ENCODE data around the gene LRRC9.
"Not testable (repeated sequence)": the region's sequence is repeated elsewhere in the genome, so short reads cannot be mapped to it uniquely, and the experiment has no call there.

The LRRC9 gene

DNA sequence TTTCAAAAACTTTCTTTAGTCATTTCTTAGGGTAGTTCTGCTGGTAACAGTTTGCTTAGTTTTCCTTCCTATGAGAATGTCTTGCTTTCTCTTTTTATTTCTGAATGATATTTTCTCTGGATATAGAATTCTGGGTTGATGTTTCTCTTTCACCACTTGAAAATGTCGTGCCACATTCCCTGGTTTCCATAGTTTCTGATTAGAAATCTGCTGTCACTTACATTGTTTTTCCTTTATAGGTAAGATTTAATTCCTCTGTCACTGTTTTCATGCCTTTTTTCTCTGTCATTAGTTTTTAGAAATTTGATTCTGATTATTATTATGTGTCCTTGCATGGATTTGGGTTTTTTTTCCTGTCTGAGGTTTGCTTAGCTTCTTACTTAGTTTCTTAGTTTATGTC, 94.5 kb downstream of the LRRC9 start:
- H3K4me1 ChIP-seq = no peaks in the 10 kb centered on the region
- no peaks in the 10 kb centered on the region for H3K36me3 ChIP-seq
- no peaks in the 10 kb centered on the region for H3K27me3 ChIP-seq
- peaks cover 15 to 20% (median 19%) of the 10 kb centered on the region in 11 experiments for H3K9me3 ChIP-seq (replicated peaks in 1 of 11)
- no peak overlapping the region for H3K9ac ChIP-seq
- no peak overlapping the region for H3K4me2 ChIP-seq
- no peak for TF ChIP-seq Cebpa-rat (IDR thresholded peaks at IDR 0.05)
- no peaks in the 10 kb centered on the region for H4K20me1 ChIP-seq
- H3K4me3 ChIP-seq = no peak overlapping the region
- H3K27ac ChIP-seq = no peak overlapping the region

DNA sequence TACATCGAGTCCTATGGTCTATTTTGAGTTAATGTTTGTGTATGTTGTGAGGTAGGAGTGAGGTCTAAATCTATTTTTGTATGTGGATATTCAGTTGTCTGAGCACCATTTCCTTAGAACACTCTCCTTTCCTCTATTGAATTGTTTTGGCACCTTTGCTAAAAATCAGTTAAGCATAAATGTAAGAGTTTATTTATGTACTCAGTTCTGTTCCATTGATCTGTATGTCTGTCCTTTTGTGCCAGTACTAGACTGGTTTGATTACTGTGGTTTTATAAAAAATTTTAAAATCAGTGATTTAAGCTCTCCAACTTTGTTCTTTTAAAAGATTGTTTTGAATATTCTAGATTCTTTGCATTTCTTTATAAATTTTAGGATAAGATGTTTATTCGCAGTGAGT, 101.7 kb downstream of the LRRC9 start:
- H3K9ac ChIP-seq = no peak overlapping the region
- H3K4me1 ChIP-seq = no peaks in the 10 kb centered on the region
- H3K27me3 ChIP-seq = no peaks in the 10 kb centered on the region
- no peak overlapping the region for H3K4me2 ChIP-seq
- no peak overlapping the region for H3K4me3 ChIP-seq
- no peak overlapping the region for H3K27ac ChIP-seq
- H3K9me3 ChIP-seq (replicated peaks in 1 of 11) = no peaks in the 10 kb centered on the region
- no peak for TF ChIP-seq Cebpa-rat (IDR thresholded peaks at IDR 0.05)
- H4K20me1 ChIP-seq = no peaks in the 10 kb centered on the region
- H3K36me3 ChIP-seq = no peaks in the 10 kb centered on the region

DNA sequence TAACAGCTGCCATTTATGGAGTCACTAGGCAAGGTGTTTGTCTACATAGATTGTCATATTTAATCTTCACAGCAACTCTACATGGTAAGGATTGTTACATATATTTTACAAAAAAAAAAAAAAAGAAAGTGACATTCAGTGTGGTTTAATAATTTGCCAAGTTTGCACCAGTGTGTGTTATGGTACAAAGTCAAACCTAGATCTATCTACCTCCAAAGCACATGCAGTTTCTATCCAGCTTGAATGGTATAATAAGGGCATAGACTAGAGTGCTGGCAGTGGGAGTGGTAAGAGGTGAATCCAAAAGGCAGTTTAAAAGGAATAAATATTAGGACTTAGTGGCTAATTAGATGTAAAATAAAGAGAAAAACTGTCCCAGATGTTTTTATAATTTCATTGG, 105.6 kb downstream of the LRRC9 start:
- Histone ChIP-seq H3K9me3 (replicated peaks in 1 of 11) (no peaks in the 10 kb centered on the region), H4K20me1 (no peaks in the 10 kb centered on the region), H3K27me3 (no peaks in the 10 kb centered on the region), H3K36me3 (no peaks in the 10 kb centered on the region), H3K4me3 (no peak overlapping the region), H3K4me2 (no peak overlapping the region), H3K4me1 (no peaks in the 10 kb centered on the region), H3K27ac (no peak overlapping the region), H3K9ac (no peak overlapping the region)
- no peak for TF ChIP-seq Cebpa-rat (IDR thresholded peaks at IDR 0.05)

DNA sequence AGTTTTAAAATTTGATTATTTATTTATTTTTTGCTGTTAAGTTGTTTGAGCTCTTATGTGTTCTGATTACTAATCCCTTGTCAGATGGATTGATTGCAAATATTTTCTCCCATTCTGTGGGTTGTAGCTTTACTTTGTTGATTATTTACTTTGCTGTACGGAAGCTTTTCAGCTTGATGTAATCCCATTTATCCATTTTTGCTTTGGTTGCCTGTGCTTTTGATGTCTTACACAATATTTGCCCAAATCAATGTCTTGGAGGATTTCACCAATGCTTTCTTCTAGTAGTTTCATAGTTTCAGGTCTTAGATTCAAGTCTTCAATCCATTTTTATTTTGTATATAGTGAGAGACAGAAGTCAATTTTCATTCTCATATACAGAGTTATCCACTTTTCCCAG, 115.2 kb downstream of the LRRC9 start:
- Histone ChIP-seq H4K20me1 (no peaks in the 10 kb centered on the region), H3K27me3 (no peaks in the 10 kb centered on the region), H3K4me2 (no peak overlapping the region), H3K27ac (no peak overlapping the region), H3K9me3 (replicated peaks in 1 of 11) (no peaks in the 10 kb centered on the region), H3K4me1 (no peaks in the 10 kb centered on the region), H3K4me3 (no peak overlapping the region), H3K36me3 (no peaks in the 10 kb centered on the region), H3K9ac (no peak overlapping the region)
- TF ChIP-seq Cebpa-rat (IDR thresholded peaks at IDR 0.05) = no peak

DNA sequence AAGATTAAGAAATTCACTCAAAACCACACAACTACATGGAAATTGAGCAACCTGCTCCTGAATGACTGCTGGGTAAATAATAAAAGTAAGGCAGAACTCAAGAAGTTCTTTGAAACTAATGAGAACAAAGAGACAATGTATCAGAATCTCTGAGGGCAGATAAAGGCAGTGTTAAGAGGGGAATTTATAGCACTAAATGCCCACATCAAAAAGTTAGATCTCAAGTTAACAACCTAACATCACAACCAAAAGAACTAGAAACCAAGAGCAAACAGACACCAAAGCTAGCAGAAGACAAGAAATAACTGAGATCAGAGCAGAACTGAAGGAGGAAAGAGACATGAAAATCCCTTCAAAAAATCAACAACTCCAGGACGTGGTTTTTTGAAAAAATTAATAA, 128.0 kb downstream of the LRRC9 start:
- H3K4me3 ChIP-seq, H3K9ac ChIP-seq, H3K27me3 ChIP-seq, H3K27ac ChIP-seq, H4K20me1 ChIP-seq, H3K4me2 ChIP-seq, H3K36me3 ChIP-seq: not testable (repeated sequence)
- H3K4me1 ChIP-seq = peaks cover 6 to 10% (median 8%) of the 10 kb centered on the region in 10 experiments; a peak in 14 of 20 replicates
- peaks cover 0 to 15% (median 7%) of the 10 kb centered on the region in 11 experiments; a peak in 6 of 22 replicates for H3K9me3 ChIP-seq (replicated peaks in 1 of 11)

DNA sequence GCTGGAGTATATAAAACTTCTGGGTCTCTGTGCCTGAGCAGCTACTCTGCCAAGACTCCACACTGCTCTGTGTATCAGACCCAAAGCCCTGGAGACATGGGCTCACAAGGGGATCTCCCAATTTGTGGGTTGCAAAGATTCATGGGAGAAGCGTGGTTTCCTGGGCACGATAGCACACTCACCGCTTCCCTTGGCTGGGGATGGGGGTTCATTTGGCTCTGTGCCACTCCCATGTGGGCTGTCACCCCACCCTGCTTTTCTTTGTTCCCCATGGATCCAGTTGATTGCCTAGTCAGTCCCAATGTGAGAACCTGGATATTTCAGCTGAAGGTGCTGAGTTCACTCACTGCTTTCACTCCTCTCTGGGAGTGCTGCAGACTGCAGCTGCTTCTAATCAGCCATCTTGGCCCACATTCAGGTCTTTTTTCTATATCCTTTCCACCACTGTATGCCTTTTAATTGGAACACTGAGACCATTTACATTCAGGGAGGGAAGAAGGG, 131.8 kb downstream of the LRRC9 start:
- Histone ChIP-seq H3K27ac (no peak overlapping the region), H3K9me3 (replicated peaks in 1 of 11) (no peaks in the 10 kb centered on the region), H3K27me3 (no peaks in the 10 kb centered on the region), H3K36me3 (no peaks in the 10 kb centered on the region), H3K4me1 (peaks cover 6 to 10% (median 8%) of the 10 kb centered on the region in 10 experiments; a peak in 14 of 20 replicates), H3K9ac (no peak overlapping the region), H3K4me3 (no peak overlapping the region), H3K4me2 (peak overlapping the region in 10 of 11 experiments; percentile 25 to 60 (median 47); a peak in 16 of 22 replicates), H4K20me1 (no peaks in the 10 kb centered on the region)
- TF ChIP-seq Cebpa-rat (IDR thresholded peaks at IDR 0.05) = no peak

DNA sequence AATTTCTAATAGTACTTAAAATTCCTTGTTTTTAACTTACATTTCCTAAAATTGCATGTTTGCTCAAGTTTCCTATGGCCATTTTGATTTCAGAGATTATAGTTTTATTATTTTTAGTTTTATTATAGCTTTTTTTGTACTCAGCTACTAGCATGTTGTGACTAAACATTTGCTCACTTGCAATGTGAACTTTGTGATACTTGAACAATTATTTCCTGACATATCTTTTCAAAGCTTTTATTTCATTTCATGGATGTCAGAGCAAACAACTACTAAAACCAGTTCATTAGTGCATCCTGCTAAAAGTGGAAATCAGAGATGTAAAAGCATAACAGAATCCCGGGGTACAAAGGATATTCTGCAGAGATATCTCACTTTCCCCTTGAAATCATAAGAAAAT, 138.1 kb downstream of the LRRC9 start:
- TF ChIP-seq Cebpa-rat (IDR thresholded peaks at IDR 0.05) = no peak
- H3K4me3 ChIP-seq = no peak overlapping the region
- no peak overlapping the region for H3K4me2 ChIP-seq
- no peak overlapping the region for H3K9ac ChIP-seq
- no peaks in the 10 kb centered on the region for H3K27me3 ChIP-seq
- no peaks in the 10 kb centered on the region for H3K36me3 ChIP-seq
- no peaks in the 10 kb centered on the region for H4K20me1 ChIP-seq
- H3K9me3 ChIP-seq (replicated peaks in 1 of 11) = no peaks in the 10 kb centered on the region
- H3K4me1 ChIP-seq = no peaks in the 10 kb centered on the region
- H3K27ac ChIP-seq = no peak overlapping the region

DNA sequence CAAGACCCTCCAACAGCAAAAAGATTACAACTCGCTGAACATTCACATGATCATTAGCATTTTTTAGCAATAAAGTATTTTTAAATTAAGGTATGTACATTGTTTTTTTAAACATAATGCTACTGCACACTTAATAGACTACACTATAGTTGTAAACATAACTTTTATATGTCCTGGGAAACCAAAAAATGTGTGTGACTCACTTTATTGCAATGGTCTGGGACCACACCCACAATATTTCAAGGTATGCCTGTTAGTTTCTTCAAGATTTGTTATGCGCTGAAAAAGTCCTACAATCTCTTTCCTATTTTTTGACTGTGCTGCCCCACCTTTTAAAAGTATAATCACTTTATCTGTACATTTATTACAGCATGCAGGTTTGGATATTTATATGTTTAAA, 141.4 kb downstream of the LRRC9 start:
- H3K9ac ChIP-seq = no peak overlapping the region
- H3K36me3 ChIP-seq = no peaks in the 10 kb centered on the region
- H3K9me3 ChIP-seq (replicated peaks in 1 of 11) = no peaks in the 10 kb centered on the region
- H3K4me1 ChIP-seq = no peaks in the 10 kb centered on the region
- H3K4me2 ChIP-seq = no peak overlapping the region
- H3K4me3 ChIP-seq = no peak overlapping the region
- H4K20me1 ChIP-seq = no peaks in the 10 kb centered on the region
- H3K27me3 ChIP-seq = no peaks in the 10 kb centered on the region
- no peak for TF ChIP-seq Cebpa-rat (IDR thresholded peaks at IDR 0.05)
- no peak overlapping the region for H3K27ac ChIP-seq

DNA sequence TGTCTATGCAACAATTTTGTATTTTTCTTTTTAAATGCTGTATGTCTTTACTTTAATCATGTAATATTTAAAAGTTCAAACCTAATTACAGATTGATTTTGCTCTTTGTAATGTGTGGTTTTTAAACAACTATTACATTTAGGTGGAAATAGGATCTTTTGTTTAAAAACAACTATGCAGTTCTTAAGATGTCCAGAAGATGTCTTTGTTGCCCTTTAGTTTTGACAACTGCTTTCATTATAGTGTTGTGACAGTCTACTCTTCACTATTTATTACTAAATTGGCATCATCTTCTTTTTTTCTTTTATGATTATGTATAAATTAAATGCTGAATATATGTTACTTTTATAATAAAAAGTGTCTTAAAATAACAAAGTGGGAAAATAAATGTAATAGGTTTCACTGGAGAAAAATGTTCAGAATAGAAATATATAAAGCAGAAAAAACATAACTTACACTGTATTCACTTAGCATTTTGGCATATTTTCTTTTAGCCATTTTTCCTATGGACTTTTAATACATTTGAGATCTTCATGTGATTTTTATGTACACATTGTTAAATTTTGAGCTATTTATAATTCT, 144.6 kb downstream of the LRRC9 start:
- no peaks in the 10 kb centered on the region for H3K27me3 ChIP-seq
- TF ChIP-seq Cebpa-rat (IDR thresholded peaks at IDR 0.05) = no peak
- H3K36me3 ChIP-seq = no peaks in the 10 kb centered on the region
- H3K4me3 ChIP-seq = no peak overlapping the region
- no peak overlapping the region for H3K27ac ChIP-seq
- no peaks in the 10 kb centered on the region for H3K9me3 ChIP-seq (replicated peaks in 1 of 11)
- H3K4me1 ChIP-seq = no peaks in the 10 kb centered on the region
- H4K20me1 ChIP-seq = no peaks in the 10 kb centered on the region
- no peak overlapping the region for H3K9ac ChIP-seq
- H3K4me2 ChIP-seq = no peak overlapping the region

DNA sequence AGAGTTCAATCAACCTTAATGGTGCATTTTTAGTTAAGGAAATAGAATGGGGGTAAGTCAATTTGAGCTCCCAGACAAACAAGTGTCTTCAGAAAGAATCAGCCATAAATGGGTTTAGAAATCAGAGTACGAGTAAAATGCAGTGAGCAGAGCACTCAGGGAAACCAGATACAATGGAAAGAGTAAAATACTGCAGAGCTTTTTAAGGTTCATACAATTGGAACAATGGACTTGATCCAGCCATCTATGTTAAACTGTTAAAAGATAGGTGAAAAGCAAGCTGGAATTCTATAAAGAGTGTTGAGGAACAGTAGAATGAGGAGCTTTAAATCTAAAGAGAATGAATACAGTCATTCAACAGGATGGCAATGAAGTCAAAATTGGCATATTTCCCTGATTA, 147.9 kb downstream of the LRRC9 start:
- Histone ChIP-seq H3K9ac (no peak overlapping the region), H4K20me1 (no peaks in the 10 kb centered on the region), H3K4me1 (no peaks in the 10 kb centered on the region), H3K27ac (no peak overlapping the region), H3K27me3 (no peaks in the 10 kb centered on the region), H3K36me3 (no peaks in the 10 kb centered on the region), H3K4me3 (no peak overlapping the region), H3K9me3 (replicated peaks in 1 of 11) (no peaks in the 10 kb centered on the region), H3K4me2 (no peak overlapping the region)
- no peak for TF ChIP-seq Cebpa-rat (IDR thresholded peaks at IDR 0.05)

All from BLaER1 treated with 17β-estradiol and CSF1 and Interleukin-3, amounts not matched to agents 10 nM and 100 nM (cell line).